Smooth muscle cell of the coronary artery (primary cell): ENCODE measurements around the gene EFCAB7. TPM values are rescaled to one million over a fixed set of nuclear protein-coding genes. Genes with fewer than 3 reads are reported as not detected.

Source experiments
- total RNA-seq: library from RNA; depleted of rRNA; stranded (reverse); fragments of >200 nt; gene quantifications from 2 replicates; pipeline ENCODE4 v1.2.3, GENCODE V29; 2014; ENCODE audit warnings: low replicate concordance

Gene EFCAB7, protein sequence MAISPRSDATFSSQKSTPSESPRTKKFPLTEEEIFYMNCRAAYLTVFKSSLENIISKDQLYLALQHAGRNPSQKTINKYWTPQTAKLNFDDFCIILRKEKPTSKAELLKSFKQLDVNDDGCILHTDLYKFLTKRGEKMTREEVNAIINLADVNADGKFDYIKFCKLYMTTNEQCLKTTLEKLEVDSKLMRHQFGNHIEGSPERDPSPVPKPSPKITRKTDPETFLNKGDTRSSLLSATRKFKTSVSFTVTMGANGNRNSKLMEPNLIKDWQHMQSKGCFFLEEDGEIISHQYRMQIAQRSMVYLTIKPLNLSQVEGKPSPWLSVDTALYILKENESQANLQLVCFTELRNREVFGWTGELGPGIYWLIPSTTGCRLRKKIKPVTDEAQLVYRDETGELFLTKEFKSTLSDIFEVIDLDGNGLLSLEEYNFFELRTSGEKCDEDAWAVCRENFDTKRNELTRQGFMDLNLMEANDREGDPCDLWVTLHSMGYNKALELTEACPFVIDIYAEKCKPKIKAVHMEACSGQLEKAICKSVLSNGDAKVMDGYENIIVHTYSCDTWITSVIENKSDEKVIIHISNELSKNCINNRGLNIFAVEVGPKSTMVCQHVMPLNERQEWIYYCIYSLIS
- 4.3 and 8.3 TPM in 2 replicates for total RNA-seq

DNA sequence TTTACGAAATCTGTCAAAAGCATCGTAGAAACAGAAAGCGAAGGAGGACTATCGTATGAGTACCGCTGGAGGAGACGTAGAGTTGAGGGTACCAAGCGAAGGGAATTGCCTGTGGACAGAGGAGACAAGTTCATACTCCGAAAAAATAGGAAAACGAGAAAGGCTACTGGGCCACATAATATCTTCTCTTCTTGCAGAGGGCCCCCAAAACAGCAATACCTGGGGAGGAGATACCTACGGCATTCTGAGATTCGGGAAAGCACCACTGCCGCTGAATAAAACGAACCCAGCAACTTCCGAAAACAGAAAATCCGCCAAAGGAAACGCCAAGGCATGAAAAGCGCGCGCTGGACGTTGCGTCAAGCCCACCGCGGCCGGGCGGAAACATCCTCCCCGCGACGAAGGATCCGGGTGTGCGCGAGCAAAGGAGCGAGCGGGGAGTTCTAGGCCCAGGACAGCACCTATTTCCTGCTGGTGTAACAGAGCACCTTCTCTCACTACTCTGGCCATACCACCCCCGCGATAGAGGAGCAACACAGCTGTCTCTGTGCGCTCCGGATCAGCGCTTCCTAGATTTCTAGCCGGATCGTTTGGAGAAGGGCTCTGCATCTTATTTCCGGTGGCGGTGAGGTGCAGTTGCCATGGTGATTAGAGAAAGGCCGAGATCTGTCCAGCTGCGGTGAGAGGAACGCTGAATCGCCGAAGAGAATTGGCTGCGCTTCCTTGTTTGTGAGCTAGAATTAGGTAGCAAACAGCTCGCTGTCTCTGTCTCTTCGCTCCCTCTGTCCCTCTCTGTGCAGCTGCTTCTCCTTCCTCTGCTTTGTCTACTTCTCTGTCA is at the start of gene EFCAB7, which contains the start of gene ITGB3BP:
TSS of gene EFCAB7 (plus strand) at position 635 of the 838 bp plus-strand sequence. CDS start 2,048 bp downstream, outside the sequence.
TSS of gene ITGB3BP (minus strand) at position 335 of the 838 bp plus-strand sequence. CDS start at position 243, 92 bp downstream.

DNA sequence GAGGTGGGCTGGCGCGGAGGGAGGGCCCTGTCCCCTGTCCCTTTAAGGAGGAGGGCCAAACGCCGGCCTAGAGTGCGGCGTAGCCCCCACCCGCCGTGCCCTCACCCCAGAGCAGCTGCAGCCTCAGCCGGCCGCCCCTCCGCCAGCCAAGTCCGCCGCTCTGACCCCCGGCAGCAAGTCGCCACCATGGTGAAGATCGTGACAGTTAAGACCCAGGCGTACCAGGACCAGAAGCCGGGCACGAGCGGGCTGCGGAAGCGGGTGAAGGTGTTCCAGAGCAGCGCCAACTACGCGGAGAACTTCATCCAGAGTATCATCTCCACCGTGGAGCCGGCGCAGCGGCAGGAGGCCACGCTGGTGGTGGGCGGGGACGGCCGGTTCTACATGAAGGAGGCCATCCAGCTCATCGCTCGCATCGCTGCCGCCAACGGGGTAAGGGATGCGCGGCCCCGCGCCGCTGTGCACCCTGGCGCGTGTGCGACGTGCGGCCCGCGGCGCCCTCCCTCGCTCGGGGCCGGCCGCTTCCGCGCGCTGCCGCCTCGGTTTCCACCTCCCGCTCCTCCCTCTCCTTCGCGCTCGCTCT is 70.1 kb downstream of the EFCAB7 start, which contains the start of gene PGM1:
TSS of gene PGM1 (plus strand) at position 109 of the 583 bp plus-strand sequence. CDS start at position 187, 78 bp downstream.

Other genes starting within 250 kb of the EFCAB7 start
- not detected in 2 replicates for gene FOXD3, start 201.0 kb upstream of the EFCAB7 start, total RNA-seq
- 4.3 and 8.7 TPM in 2 replicates for gene ALG6, start 155.9 kb upstream of the EFCAB7 start, total RNA-seq
- gene ITGB3BP, start 300 bp upstream of the EFCAB7 start, total RNA-seq, result 8.3 and 17.6 TPM in 2 replicates
- 56.6 and 60.1 TPM in 2 replicates for gene PGM1, start 69.9 kb downstream of the EFCAB7 start, total RNA-seq